Keratinocyte (primary cell): Measurements from ENCODE around the gene HMG20A. TPM values are rescaled to one million over a fixed set of nuclear protein-coding genes. Genes with fewer than 3 reads are reported as not detected.

ENCODE experiments used
- DNase-seq: peaks from one replicate; pipeline ENCODE4 v3.0.0-alpha.2; 2011; ENCODE audit warnings: low read depth, missing footprints, low spot score
- FAIRE-seq: peaks from 2 replicates; lab custom pipeline; 2011; peaks lifted over from hg19 to GRCh38; lab: Jason Lieb, UNC
- H2AFZ ChIP-seq: 2 replicates; pipeline ENCODE4 v1.6.0; 2012; ENCODE audit warnings: low read length, control low read depth, inconsistent platforms; ENCODE audit not compliant: control insufficient read depth
- H3K27ac ChIP-seq: 2 replicates; pipeline ENCODE4 v1.5.1; 2011; ENCODE audit warnings: low read length; ENCODE audit not compliant: control insufficient read depth, insufficient read depth
- H3K27me3 ChIP-seq: 3 replicates; pipeline ENCODE4 v1.6.0; 2011; ENCODE audit warnings: low read length; ENCODE audit not compliant: control insufficient read depth, insufficient read depth; ENCODE audit errors: extremely low read depth
- H3K36me3 ChIP-seq, 2 experiments: 2 replicates in 1 of 2; 3 replicates in 1 of 2; pipeline ENCODE4 v1.5.1; 2011; ENCODE audit warnings: low read length in 2 of 2, mild to moderate bottlenecking in 1 of 2; ENCODE audit not compliant: control insufficient read depth in 2 of 2, insufficient read depth in 2 of 2; ENCODE audit errors: extremely low read depth in 1 of 2
- H3K4me1 ChIP-seq: 3 replicates; pipeline ENCODE4 v1.5.1; 2011; ENCODE audit warnings: low read length; ENCODE audit not compliant: control insufficient read depth, insufficient read depth; ENCODE audit errors: extremely low read depth
- H3K4me2 ChIP-seq: 3 replicates; pipeline ENCODE4 v1.6.0; 2011; ENCODE audit warnings: low read depth, low read length; ENCODE audit not compliant: control insufficient read depth, insufficient read depth; ENCODE audit errors: extremely low read depth
- H3K4me3 ChIP-seq, 3 experiments: fragments of 200-600 bp in 1 of 3; sonication (generic) in 1 of 3; 2 replicates in 2 of 3; 3 replicates in 1 of 3; pipeline ENCODE4 v1.5.1; 2011 to 2016; ENCODE audit warnings: low read length in 3 of 3, mild to moderate bottlenecking in 3 of 3, control low read depth in 2 of 3, inconsistent platforms in 1 of 3, low read depth in 1 of 3, mixed read lengths in 1 of 3, mixed run types in 1 of 3, moderate library complexity in 1 of 3; ENCODE audit not compliant: control insufficient read depth in 2 of 3, insufficient read depth in 2 of 3; ENCODE audit errors: extremely low read depth in 1 of 3
- H3K79me2 ChIP-seq: 2 replicates; pipeline ENCODE4 v1.6.0; 2012; ENCODE audit warnings: low read length; ENCODE audit not compliant: control insufficient read depth, insufficient read depth
- H3K9ac ChIP-seq: 3 replicates; pipeline ENCODE4 v1.6.0; 2011; ENCODE audit warnings: low read length; ENCODE audit not compliant: control insufficient read depth, insufficient read depth; ENCODE audit errors: extremely low read depth
- H3K9me1 ChIP-seq: 3 replicates; pipeline ENCODE4 v1.6.0; 2011; ENCODE audit warnings: low read length; ENCODE audit not compliant: control insufficient read depth, insufficient read depth; ENCODE audit errors: extremely low read depth
- H3K9me3 ChIP-seq: 2 replicates; pipeline ENCODE4 v1.5.1; 2012; ENCODE audit warnings: low read depth, low read length; ENCODE audit not compliant: control insufficient read depth
- H4K20me1 ChIP-seq: 3 replicates; pipeline ENCODE4 v1.6.0; 2011; ENCODE audit warnings: low read length; ENCODE audit not compliant: control insufficient read depth, insufficient read depth; ENCODE audit errors: extremely low read depth
- EZH2 ChIP-seq: IDR thresholded peaks from one replicate; pipeline ENCODE4 v1.6.1; 2012; ENCODE audit warnings: inconsistent platforms, mild to moderate bottlenecking, low read length, moderate library complexity
- dilution Hi-C: fragments of 300-500 bp; cut with MboI; formaldehyde crosslinking; loops from one replicate; pipeline ENCODE4 v1.7.0; 2020; ENCODE audit warnings: low sequenced_read_pairs; ENCODE audit not compliant: extremely low pct_ligation_motif_present
- polyA plus RNA-seq, 5 experiments: library from polyadenylated mRNA; depleted of rRNA in 3 of 5; stranded (reverse) in 3 of 5; stranded (forward) in 1 of 5; unstranded in 1 of 5; fragments of >200 nt; gene quantifications; 1 replicate in 1 of 5; 2 replicates in 3 of 5; 3 replicates in 1 of 5; pipeline versions ENCODE4 v1.2.1 to v1.2.3, GENCODE V29; 2011 to 2012; ENCODE audit warnings: missing spikeins in 2 of 5, low read depth in 1 of 5, low replicate concordance in 1 of 5
- TF ChIP-seq, protein P1 (sequence below), 3 experiments: IDR thresholded peaks in 1 of 3; conservative IDR thresholded peaks in 1 of 3; optimal IDR thresholded peaks in 1 of 3; 2 replicates in 2 of 3; 3 replicates in 1 of 3; pipeline versions ENCODE3 to v1.5.1; 2011; ENCODE audit warnings: low read length in 3 of 3, mild to moderate bottlenecking in 3 of 3, moderate library complexity in 2 of 3, control low read depth in 1 of 3, inconsistent platforms in 1 of 3; ENCODE audit not compliant: insufficient read depth in 2 of 3; ENCODE audit errors: extremely low read depth in 1 of 3

The HMG20A gene
- polyA plus RNA-seq, 1 donor (not counting 4 experiments of a cell fraction or from before 2014, with no cell fraction given) = 44.6 TPM

DNA sequence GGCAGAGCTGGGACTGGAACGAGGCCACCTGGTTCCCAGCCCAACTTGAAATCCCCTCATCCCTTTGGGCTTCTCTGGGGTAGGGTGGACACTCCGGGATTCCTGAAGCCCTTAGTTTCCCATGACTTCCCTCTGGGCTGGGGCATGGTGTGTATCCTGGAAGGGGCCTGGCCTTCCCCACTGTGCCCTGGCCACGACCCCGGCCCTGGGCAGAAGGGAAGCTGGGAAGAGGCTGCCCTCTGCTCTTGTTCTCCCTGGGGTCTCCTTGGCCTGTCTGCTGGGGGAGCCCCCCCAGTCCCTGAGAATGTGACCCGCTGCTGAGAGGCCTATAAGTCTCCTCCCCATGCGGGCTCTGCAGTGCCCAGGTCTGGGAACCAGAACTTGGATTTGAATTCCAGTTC, 107.1 kb downstream of the HMG20A start:
- dilution Hi-C loops = no loop called here
- no peak overlapping the region for H3K27ac ChIP-seq
- no peak for FAIRE-seq
- H2AFZ ChIP-seq = no peak overlapping the region
- H3K9me3 ChIP-seq = no peaks in the 10 kb centered on the region
- no peak overlapping the region for H3K4me3 ChIP-seq
- H3K4me1 ChIP-seq = peaks cover 2% of the 10 kb centered on the region
- TF ChIP-seq, protein P1, sequence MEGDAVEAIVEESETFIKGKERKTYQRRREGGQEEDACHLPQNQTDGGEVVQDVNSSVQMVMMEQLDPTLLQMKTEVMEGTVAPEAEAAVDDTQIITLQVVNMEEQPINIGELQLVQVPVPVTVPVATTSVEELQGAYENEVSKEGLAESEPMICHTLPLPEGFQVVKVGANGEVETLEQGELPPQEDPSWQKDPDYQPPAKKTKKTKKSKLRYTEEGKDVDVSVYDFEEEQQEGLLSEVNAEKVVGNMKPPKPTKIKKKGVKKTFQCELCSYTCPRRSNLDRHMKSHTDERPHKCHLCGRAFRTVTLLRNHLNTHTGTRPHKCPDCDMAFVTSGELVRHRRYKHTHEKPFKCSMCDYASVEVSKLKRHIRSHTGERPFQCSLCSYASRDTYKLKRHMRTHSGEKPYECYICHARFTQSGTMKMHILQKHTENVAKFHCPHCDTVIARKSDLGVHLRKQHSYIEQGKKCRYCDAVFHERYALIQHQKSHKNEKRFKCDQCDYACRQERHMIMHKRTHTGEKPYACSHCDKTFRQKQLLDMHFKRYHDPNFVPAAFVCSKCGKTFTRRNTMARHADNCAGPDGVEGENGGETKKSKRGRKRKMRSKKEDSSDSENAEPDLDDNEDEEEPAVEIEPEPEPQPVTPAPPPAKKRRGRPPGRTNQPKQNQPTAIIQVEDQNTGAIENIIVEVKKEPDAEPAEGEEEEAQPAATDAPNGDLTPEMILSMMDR (optimal IDR thresholded peaks at IDR 0.05 in 1 of 3, IDR thresholded peaks at IDR 0.05 in 1 of 3, conservative IDR thresholded peaks at IDR 0.05 in 1 of 3; ENCODE audit: extremely low read depth in 1 of 3, insufficient read depth in 2 of 3, low read length in 3 of 3) = no peak
- no peak for TF ChIP-seq EZH2
- no peaks in the 10 kb centered on the region for H3K36me3 ChIP-seq
- H3K4me2 ChIP-seq = no peak overlapping the region
- H4K20me1 ChIP-seq = no peaks in the 10 kb centered on the region
- no peak overlapping the region for H3K9ac ChIP-seq
- H3K9me1 ChIP-seq = no peaks in the 10 kb centered on the region
- no peaks in the 10 kb centered on the region for H3K79me2 ChIP-seq
- H3K27me3 ChIP-seq = peaks cover 4% of the 10 kb centered on the region
- no peak for DNase-seq

- H3K4me2 ChIP-seq = no peak overlapping the region
- DNase-seq = no peak
- dilution Hi-C loops = no loop called here
Measured at GRCh38 chr15:77528290-77528967, 107.7 kb downstream of the HMG20A start.

More at GRCh38 chr15:77528290-77528967, 107.7 kb downstream of the HMG20A start:
- no peaks in the 10 kb centered on the region for H4K20me1 ChIP-seq
- H3K9me3 ChIP-seq = no peaks in the 10 kb centered on the region
- H3K9ac ChIP-seq = no peak overlapping the region
- peaks cover 2% of the 10 kb centered on the region for H3K4me1 ChIP-seq
- H2AFZ ChIP-seq = no peak overlapping the region
- FAIRE-seq = no peak
- peaks cover 8% of the 10 kb centered on the region for H3K27me3 ChIP-seq
- no peak overlapping the region for H3K4me3 ChIP-seq
- TF ChIP-seq, protein P1 (optimal IDR thresholded peaks at IDR 0.05 in 1 of 3, IDR thresholded peaks at IDR 0.05 in 1 of 3, conservative IDR thresholded peaks at IDR 0.05 in 1 of 3; ENCODE audit: extremely low read depth in 1 of 3, insufficient read depth in 2 of 3, low read length in 3 of 3) = no peak
- TF ChIP-seq EZH2 = no peak
- no peaks in the 10 kb centered on the region for H3K9me1 ChIP-seq
- no peaks in the 10 kb centered on the region for H3K79me2 ChIP-seq
- no peaks in the 10 kb centered on the region for H3K36me3 ChIP-seq
- no peak overlapping the region for H3K27ac ChIP-seq
